Spleen (tissue), 7 donors: ENCODE results near the gene RBMS3.

Experiments
- POLR2A ChIP-seq, 3 donors: fragments of 450-650 bp; IDR thresholded peaks; one replicate each; pipeline ENCODE4 v1.5.1; 2017; ENCODE audit warnings: antibody characterized with exemption in 3 of 3, mild to moderate bottlenecking in 1 of 3
- POLR2AphosphoS5 ChIP-seq, 3 donors: sonication (generic); formaldehyde crosslinking; IDR thresholded peaks; one replicate each; pipeline ENCODE4 v1.5.1; 2017; ENCODE audit warnings: antibody characterized with exemption in 3 of 3
- TF ChIP-seq, protein P1 (sequence below), 11 experiments: fragments of 200-600 bp in 7 of 11; fragments of 450-650 bp in 4 of 11; sonication (generic) in 4 of 11; IDR thresholded peaks in 8 of 11; conservative IDR thresholded peaks in 3 of 11; 1 replicate in 7 of 11; 2 replicates in 4 of 11; pipeline versions ENCODE4 v1.4.0 to v1.8.0; 2016 to 2021; ENCODE audit warnings: antibody characterized with exemption in 11 of 11, inconsistent platforms in 4 of 11, mild to moderate bottlenecking in 1 of 11
- donor health status: DM: no; HTN: no; CAD: no; lungs with moderate emphysema.
- donor health status: DM: no; HTN: no; CAD: no.
- donor health status: DM: no; HTN: no; CAD: no.

DNA sequence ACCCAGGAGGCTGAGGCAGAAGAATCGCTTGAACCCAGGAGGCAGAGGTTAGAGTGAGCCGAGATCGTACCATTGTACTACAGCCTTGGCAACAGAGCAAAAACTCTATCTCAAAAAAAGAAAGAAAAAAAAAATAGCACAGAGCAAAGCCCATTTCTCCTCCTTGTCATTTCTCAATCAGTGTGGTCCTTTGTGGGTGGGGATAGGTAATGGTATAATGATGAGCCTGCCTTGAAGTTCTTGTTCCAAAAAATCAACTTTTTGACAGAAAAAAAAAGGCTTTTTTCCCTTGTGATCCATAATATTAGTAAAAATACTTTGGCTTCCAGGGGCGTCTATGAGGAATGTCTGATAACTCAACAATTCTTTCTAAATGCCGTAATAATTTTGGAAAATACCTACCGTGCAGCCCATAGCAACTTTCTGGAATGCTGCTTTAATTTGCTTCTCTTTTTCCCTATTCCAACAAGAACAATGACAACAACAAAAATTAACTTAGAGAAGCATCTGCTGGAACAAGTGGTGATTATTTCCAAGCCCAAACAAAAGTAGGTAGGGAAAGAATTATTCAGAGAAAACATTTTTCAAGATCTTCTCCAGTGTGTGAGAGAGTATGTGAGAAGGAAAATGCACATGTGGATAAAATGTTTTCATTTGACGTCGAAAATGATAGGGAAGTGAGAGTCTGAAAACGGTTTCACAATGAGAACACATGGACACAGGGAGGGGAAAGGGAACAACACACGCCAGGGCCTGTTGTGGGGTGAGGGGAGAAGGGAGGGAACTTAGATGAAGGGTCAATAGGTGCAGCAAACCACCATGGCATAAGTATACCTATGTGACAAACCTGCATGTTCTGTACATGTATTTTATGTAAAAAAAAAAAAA, 337.8 kb downstream of the RBMS3 start:
- TF ChIP-seq POLR2A (IDR thresholded peaks at IDR 0.05) (no peak), POLR2AphosphoS5 (IDR thresholded peaks at IDR 0.05) (no peak)
- TF ChIP-seq, protein P1, sequence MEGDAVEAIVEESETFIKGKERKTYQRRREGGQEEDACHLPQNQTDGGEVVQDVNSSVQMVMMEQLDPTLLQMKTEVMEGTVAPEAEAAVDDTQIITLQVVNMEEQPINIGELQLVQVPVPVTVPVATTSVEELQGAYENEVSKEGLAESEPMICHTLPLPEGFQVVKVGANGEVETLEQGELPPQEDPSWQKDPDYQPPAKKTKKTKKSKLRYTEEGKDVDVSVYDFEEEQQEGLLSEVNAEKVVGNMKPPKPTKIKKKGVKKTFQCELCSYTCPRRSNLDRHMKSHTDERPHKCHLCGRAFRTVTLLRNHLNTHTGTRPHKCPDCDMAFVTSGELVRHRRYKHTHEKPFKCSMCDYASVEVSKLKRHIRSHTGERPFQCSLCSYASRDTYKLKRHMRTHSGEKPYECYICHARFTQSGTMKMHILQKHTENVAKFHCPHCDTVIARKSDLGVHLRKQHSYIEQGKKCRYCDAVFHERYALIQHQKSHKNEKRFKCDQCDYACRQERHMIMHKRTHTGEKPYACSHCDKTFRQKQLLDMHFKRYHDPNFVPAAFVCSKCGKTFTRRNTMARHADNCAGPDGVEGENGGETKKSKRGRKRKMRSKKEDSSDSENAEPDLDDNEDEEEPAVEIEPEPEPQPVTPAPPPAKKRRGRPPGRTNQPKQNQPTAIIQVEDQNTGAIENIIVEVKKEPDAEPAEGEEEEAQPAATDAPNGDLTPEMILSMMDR (IDR thresholded peaks at IDR 0.05 in 8 of 11, conservative IDR thresholded peaks at IDR 0.05 in 3 of 11): no peak
